Skin epidermis (tissue), 12 donors: Measurements from ENCODE around the gene CSDE1.

Experiments used
- H3K27ac ChIP-seq, 21 experiments: fragments of 200-600 bp; sonication (generic) in 11 of 21; one replicate each; pipeline ENCODE4 v1.5.0; 2020; ENCODE audit warnings: mild to moderate bottlenecking in 3 of 21, inconsistent platforms in 2 of 21, moderate library complexity in 2 of 21
- H3K4me3 ChIP-seq, 7 experiments: fragments of 200-600 bp; sonication (generic) in 2 of 7; one replicate each; pipeline ENCODE4 v1.5.0; 2020; ENCODE audit warnings: inconsistent platforms in 2 of 7, mild to moderate bottlenecking in 2 of 7, moderate library complexity in 1 of 7

CSDE1 gene

DNA sequence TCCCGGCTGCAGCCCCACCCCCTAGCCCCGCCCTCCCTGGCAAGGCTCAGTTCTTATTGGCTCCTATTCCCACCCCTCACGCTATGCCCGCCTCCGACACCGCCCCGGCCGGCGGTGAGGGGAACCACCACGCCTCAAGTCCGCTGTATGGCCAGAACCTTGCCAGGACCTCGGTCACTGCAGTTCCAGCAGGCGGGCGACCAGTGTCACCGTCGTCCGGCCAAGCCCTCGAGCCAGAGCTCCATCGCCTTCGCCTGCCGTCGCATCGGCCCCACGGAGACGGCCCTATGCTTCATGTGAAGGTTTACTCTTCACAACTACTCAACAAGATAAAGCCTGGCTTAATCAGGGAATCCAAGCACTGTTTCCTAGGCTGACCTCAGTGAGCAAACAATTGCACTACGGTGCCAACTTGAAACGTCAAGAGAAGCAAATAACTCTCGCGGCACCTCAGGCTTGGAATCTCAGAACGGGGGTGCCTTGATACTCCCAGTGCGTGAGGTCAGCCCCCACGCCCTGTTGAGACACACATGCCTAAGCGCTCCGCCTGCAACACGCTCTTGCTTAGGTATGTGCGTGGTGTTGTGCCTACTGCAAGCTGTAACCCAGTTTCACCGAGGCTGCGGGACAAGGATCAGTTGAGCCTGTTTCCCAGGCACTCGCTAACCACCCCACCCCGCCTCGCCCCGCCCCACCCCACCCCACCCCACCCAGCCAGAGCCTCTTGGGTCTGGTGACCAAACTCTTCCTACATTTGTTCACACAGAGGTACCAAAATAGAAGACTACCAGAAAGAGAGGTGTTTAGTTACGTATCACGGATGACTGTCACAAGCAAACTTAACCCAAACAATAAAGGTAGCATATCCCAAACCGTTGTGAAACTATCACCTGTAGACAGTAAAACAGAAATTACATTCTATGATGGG lies 87.4 kb downstream of the CSDE1 start:
- Histone ChIP-seq H3K27ac (peak overlapping the region in 20 of 21 experiments; percentile 76 to 96 (median 86)), H3K4me3 (peak overlapping the region; percentile 55 to 87 (median 77))

DNA sequence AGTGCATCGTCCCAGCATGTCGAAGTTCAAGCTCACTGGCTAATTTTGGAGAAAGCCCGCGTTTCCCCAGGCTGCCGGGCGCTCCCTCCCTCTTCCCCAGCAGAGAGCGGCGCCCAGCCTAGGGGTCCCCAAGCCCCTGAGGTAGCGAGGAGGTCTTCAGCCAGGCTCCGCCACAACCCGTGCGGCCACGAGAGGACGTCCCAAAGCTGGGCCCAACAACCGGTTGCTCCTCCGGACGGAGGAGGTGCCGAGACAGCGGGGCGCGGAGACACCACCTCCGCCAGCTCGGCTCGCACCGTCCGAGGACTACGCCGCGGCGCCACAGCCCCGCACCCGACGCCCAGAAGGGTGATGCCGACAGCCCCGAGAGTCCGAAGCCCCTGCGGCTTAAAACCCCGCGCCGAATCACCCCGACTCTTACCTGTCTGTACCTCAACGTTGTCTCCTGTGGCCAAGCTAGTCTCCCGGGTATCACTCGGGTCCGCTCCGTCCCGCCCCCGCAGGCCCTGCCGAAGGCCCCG lies 88.2 kb downstream of the CSDE1 start, which contains the start of gene DENND2C:
DENND2C (minus strand) TSS at position 488 of the 521 bp plus-strand sequence. CDS start 44,065 bp downstream, outside the sequence.
- peak within 1 kb of the TSS; percentile 55 to 87 (median 77) for H3K4me3 ChIP-seq
- peak within 1 kb of the TSS; percentile 51 to 96 (median 86) for H3K27ac ChIP-seq

GRCh38 chr1:114668784-114669561 lies 88.8 kb downstream of the CSDE1 start:
- Histone ChIP-seq H3K4me3 (peak overlapping the region; percentile 55 to 87 (median 77)), H3K27ac (peak overlapping the region in 20 of 21 experiments; percentile 51 to 96 (median 86))

GRCh38 chr1:114668373-114668772 lies 89.4 kb downstream of the CSDE1 start:
- peak overlapping the region in 4 of 7 experiments; percentile 77 to 78 (median 77) for H3K4me3 ChIP-seq

DNA sequence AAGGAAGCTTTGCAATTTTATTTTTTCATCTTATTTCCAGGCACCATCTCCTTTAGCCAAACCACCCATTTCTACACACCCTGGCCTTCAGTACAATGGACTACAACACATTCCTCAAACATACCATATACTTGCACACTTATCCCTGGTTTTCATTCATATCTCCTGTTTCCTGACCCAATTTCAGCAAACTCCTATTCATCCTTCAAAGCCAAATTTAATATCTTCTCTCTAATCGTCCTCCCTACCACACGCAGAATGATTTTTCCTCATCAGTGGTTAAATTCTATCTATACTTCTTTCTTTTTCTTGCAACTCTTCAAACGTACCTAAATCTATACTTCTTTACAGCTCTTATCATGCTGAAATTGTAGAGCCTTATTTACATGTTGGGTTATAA lies 90.8 kb downstream of the CSDE1 start:
- no peak overlapping the region for H3K4me3 ChIP-seq
- no peak overlapping the region for H3K27ac ChIP-seq

More at GRCh38 chr1:114668373-114668772, 89.4 kb downstream of the CSDE1 start:
- H3K27ac ChIP-seq = peak overlapping the region in 7 of 21 experiments; percentile 34 to 96 (median 87)
